ENCODE measurements around the gene SLC32A1.

The SLC32A1 gene

GRCh38 chr20:38725931-38726803 is 1.9 kb downstream of the SLC32A1 start:
- DNase-seq: peak; percentile 52

GRCh38 chr20:38726804-38727606 is 2.7 kb downstream of the SLC32A1 start:
- DNase-seq: peak; percentile 65

GRCh38 chr20:38727607-38728190 is 3.4 kb downstream of the SLC32A1 start:
- DNase-seq: peak; percentile 5

- DNase-seq: peak; percentile 7
Measured at GRCh38 chr20:38728191-38728781, 4.0 kb downstream of the SLC32A1 start.

- DNase-seq: peak; percentile 5
Measured at GRCh38 chr20:38728911-38729642, 4.8 kb downstream of the SLC32A1 start.

GRCh38 chr20:38729767-38730166 is 5.5 kb downstream of the SLC32A1 start:
- DNase-seq: no peak

- DNase-seq: peak; percentile 13
Measured at GRCh38 chr20:38730167-38730988, 6.1 kb downstream of the SLC32A1 start.

GRCh38 chr20:38730989-38731737 is 6.9 kb downstream of the SLC32A1 start:
- DNase-seq: peak; percentile 85

GRCh38 chr20:38731738-38732113 is 7.4 kb downstream of the SLC32A1 start:
- no peak for DNase-seq

- no peak for DNase-seq
Measured at GRCh38 chr20:38732981-38733380, 8.7 kb downstream of the SLC32A1 start.

GRCh38 chr20:38735172-38735571 is 10.9 kb downstream of the SLC32A1 start:
- DNase-seq: no peak

- DNase-seq: no peak
Measured at GRCh38 chr20:38737887-38738286, 13.6 kb downstream of the SLC32A1 start.

- DNase-seq: no peak
Measured at GRCh38 chr20:38745757-38746156, 21.5 kb downstream of the SLC32A1 start.

GRCh38 chr20:38747495-38748096 is 23.3 kb downstream of the SLC32A1 start:
- no peak for DNase-seq

GRCh38 chr20:38748097-38748860 is 24.0 kb downstream of the SLC32A1 start, which contains the start of gene ACTR5:
TSS of gene ACTR5 (plus strand) at chr20:38748460. CDS start at chr20:38748479, 19 bp downstream.
- peak; percentile 99 for DNase-seq

- DNase-seq: peak; percentile 63
Measured at GRCh38 chr20:38748861-38749149, 24.5 kb downstream of the SLC32A1 start.

- no peak for DNase-seq
Measured at GRCh38 chr20:38751360-38751976, 27.2 kb downstream of the SLC32A1 start.

GRCh38 chr20:38752029-38752428 is 27.7 kb downstream of the SLC32A1 start:
- no peak for DNase-seq

GRCh38 chr20:38754924-38755323 is 30.6 kb downstream of the SLC32A1 start:
- no peak for DNase-seq
